Left ventricle myocardium inferior (tissue), 1 donor: ENCODE measurements around the gene NRIP3. TPM values are rescaled to one million over a fixed set of nuclear protein-coding genes. Genes with fewer than 3 reads are reported as not detected.
"Not testable (repeated sequence)": the region's sequence is repeated elsewhere in the genome, so short reads cannot be mapped to it uniquely, and the experiment has no call there.

ENCODE experiments used
- DNase-seq: peaks from one replicate; pipeline ENCODE4 v3.0.0-alpha.2; 2020
- H3K27ac ChIP-seq: fragments of 200-600 bp; replicated peaks from 2 replicates; pipeline ENCODE4 v1.8.0; 2021
- H3K27me3 ChIP-seq: fragments of 200-600 bp; 2 replicates; pipeline ENCODE4 v1.8.0; 2021; ENCODE audit warnings: low read depth
- H3K36me3 ChIP-seq: fragments of 200-600 bp; 2 replicates; pipeline ENCODE4 v1.8.0; 2021
- H3K4me1 ChIP-seq: fragments of 200-600 bp; 2 replicates; pipeline ENCODE4 v1.8.0; 2021
- H3K4me3 ChIP-seq: fragments of 200-600 bp; 2 replicates; pipeline ENCODE4 v1.8.0; 2021; ENCODE audit warnings: mild to moderate bottlenecking, moderate library complexity
- H3K9me3 ChIP-seq: fragments of 200-600 bp; replicated peaks from 2 replicates; pipeline ENCODE4 v1.8.0; 2021
- CTCF ChIP-seq: fragments of 200-600 bp; IDR thresholded peaks from 2 replicates; pipeline ENCODE4 v1.8.0; 2021; ENCODE audit warnings: antibody characterized with exemption, mild to moderate bottlenecking, borderline replicate concordance
- intact Hi-C: fragments of 100-400 bp; cut with micrococcal nuclease; formaldehyde crosslinking; loops from one replicate; pipeline ENCODE4 v1.11.0; 2022
- total RNA-seq: library from RNA; stranded (reverse); fragmentation: NEBNext Ultra II Directional; extraction: Animal tissue kit (Norgen Biotek cat#: 25700); gene quantifications from one replicate; pipeline ENCODE4 v1.2.1, GENCODE V29; 2021
- donor health status: DM: no; HTN: yes; CAD: no; lungs with severe emphysema.

Gene NRIP3
- total RNA-seq, 1 donor from 2014 or later: 1.9 TPM

GRCh38 chr11:9016916-9017642 is 13.3 kb upstream of the NRIP3 start:
- Histone ChIP-seq H3K27me3 (no peaks in the 10 kb centered on the region), H3K9me3 (no peaks in the 10 kb centered on the region), H3K27ac (no peak overlapping the region), H3K4me1 (peaks cover 44% of the 10 kb centered on the region), H3K4me3 (no peak overlapping the region), H3K36me3 (no peaks in the 10 kb centered on the region)
- no peak for DNase-seq
- intact Hi-C loops: loop anchor here (5.0 kb wide), 1 partner anchor 120 kb away; no protein-coding TSS in a partner anchor
- TF ChIP-seq CTCF: no peak

DNA sequence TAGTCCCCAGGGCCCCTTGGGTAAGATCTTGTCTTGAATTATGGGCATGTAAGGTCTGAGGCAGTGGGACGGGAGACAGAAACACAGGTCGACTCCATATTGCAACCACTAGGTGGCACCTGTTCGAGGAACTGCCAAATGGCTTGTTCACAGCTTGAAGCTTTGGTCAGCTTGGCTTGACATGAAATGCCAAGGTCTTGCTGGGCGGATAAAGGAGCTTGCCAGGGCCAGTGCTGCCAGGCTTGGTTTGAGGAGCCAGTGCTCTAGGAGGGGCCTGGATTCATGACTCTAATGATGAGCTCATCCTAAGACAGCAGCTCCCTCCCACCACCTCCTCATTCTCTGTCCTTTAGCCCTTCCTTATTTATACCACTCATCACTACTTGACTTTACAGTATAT is 11.9 kb upstream of the NRIP3 start:
- TF ChIP-seq CTCF: peak; percentile 85
- peak; percentile 29 for DNase-seq
- Histone ChIP-seq H3K4me1 (peaks cover 33% of the 10 kb centered on the region), H3K4me3 (no peak overlapping the region), H3K9me3 (no peaks in the 10 kb centered on the region), H3K36me3 (no peaks in the 10 kb centered on the region), H3K27ac (no peak overlapping the region), H3K27me3 (no peaks in the 10 kb centered on the region)
- intact Hi-C loops: loop anchor here (5.0 kb wide), 1 partner anchor 122 kb away; no protein-coding TSS in a partner anchor

- H3K4me1 ChIP-seq: peaks cover 30% of the 10 kb centered on the region
- H3K36me3 ChIP-seq: no peaks in the 10 kb centered on the region
- H3K27ac ChIP-seq: no peak overlapping the region
- intact Hi-C loops: loop anchor here (5.0 kb wide), 1 partner anchor 122 kb away; no protein-coding TSS in a partner anchor
- H3K27me3 ChIP-seq: no peaks in the 10 kb centered on the region
- H3K4me3 ChIP-seq: no peak overlapping the region
- H3K9me3 ChIP-seq: peaks cover 5% of the 10 kb centered on the region
- DNase-seq: no peak
- TF ChIP-seq CTCF: no peak
These were observed 11.0 kb upstream of the NRIP3 start for GRCh38 chr11:9014826-9015225.

DNA sequence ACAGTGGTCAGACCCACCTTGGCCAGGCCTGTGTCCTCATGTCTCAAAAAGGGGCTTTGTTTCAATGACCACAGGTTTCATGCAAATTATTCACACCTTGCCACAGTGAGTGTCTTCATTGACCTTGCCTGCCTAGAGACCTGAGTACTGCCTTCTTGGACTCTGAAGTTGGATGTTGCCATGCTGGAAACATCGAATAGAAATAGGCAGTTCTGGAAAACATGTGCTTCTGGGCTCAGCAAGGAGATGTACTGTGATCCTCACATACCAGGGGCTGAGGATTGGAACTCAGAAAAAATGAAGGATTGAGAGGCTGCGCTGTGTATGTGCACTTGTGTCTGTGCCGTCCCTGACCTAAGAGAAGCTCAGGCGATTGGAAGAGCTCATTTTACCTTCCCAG is 9.6 kb upstream of the NRIP3 start:
- no peaks in the 10 kb centered on the region for H3K36me3 ChIP-seq
- no peak for TF ChIP-seq CTCF
- H3K4me3 ChIP-seq: no peak overlapping the region
- H3K4me1 ChIP-seq: peaks cover 30% of the 10 kb centered on the region
- no peaks in the 10 kb centered on the region for H3K27me3 ChIP-seq
- no peak overlapping the region for H3K27ac ChIP-seq
- peaks cover 9% of the 10 kb centered on the region for H3K9me3 ChIP-seq
- intact Hi-C loops: no loop called here
- no peak for DNase-seq

- intact Hi-C loops, H3K9me3 ChIP-seq, H3K27ac ChIP-seq, H3K36me3 ChIP-seq, H3K27me3 ChIP-seq, DNase-seq, H3K4me3 ChIP-seq, H3K4me1 ChIP-seq: not testable (repeated sequence)
These were observed 5.7 kb upstream of the NRIP3 start for GRCh38 chr11:9009538-9009937.

DNA sequence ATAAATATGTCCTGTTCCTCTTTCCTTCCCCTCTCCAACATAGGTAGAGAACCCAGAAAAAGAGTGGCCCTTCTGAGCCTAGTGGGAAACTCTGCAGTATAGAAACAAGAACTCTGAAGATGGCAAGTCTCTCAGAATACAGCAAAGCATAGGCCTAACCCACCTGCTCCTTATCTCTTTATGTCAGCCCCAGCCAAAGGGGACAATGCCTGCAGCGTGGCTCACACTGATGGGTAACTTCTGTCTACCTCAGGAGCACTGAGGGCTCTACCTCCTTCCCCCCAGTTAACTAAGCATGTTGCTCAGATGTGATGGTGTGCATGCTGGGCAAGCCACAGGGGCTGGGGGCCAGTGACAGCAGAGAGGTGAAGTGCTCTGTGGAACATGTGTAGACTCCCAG is 4.9 kb upstream of the NRIP3 start:
- H3K4me1 ChIP-seq: peaks cover 10% of the 10 kb centered on the region
- peaks cover 1% of the 10 kb centered on the region for H3K27me3 ChIP-seq
- intact Hi-C loops: no loop called here
- H3K4me3 ChIP-seq: no peak overlapping the region
- peaks cover 9% of the 10 kb centered on the region for H3K9me3 ChIP-seq
- H3K36me3 ChIP-seq: no peaks in the 10 kb centered on the region
- no peak for DNase-seq
- H3K27ac ChIP-seq: no peak overlapping the region
- TF ChIP-seq CTCF: no peak
